Stimulated activated CD8-positive, alpha-beta memory T cell treated with anti-CD3 and anti-CD28 coated beads, Interleukin-12 subunit alpha, Interleukin-12 subunit beta, amount 100 ng/mL, for 24 hours (primary cell): ENCODE measurements around the gene OPCML.

Experiments
- DNase-seq: peaks from one replicate; pipeline ENCODE4 v3.0.0-alpha.2; 2020; ENCODE audit errors: extremely low read depth

OPCML gene

DNA sequence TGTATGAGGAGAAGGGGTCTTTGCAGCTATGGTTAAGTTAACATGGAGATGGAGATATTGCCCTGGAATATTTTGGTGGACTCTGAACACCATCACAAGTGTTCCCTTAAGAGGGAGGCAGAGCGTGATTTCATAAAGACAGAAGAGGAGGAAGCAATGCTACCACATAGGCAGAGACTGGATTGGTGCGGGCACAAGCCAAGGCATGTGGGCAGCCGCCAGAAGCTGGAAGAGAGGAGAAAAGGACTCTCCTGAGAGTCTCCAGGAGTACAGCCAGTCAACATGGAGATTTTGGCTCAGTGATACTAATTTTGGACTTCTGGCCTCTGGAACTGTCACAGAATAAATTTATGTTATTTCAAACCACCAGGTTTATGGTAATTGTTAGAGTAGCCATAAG, 231.6 kb downstream of the OPCML start:
- no peak for DNase-seq

GRCh38 chr11:133291780-133292179, 240.5 kb downstream of the OPCML start:
- DNase-seq: no peak

GRCh38 chr11:133285359-133285758, 246.9 kb downstream of the OPCML start:
- no peak for DNase-seq

DNA sequence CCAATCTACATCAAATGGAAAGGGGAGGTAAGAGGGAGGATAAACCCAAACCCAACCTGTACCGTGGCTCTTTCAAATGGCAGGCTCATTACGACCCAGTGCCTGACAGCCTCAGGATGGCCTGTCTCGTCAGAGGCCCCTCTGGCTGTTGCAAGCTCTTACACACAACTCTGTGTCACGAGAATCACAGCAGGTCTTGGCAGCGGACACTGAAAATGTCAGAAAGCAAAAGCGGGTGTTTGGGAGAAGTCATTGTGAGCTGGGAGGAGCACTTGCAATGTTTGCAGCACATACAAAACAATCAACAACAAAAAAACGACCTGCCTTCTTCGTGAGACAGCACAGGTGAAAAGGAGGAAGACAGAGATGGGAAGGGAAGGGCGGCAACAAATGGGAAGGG, 248.1 kb downstream of the OPCML start:
- no peak for DNase-seq

DNA sequence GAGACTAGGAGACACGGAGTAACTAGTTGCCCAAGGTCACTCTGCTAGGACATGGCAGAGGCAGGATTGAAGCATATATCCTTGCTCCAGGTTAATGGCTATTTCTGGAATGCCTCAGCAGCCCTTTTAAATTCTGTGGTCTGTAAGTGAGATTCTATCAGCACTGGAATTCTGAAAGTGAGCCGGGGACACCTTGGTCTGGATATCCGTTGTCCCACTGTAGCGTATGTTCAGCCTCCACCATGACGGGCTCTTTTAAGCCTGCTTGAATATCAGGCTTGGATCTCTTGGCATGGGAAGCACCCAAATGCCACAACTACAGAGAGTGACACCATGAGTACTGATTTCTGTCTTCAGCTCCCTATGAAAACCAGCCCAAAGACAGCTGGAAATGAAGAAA, 254.4 kb downstream of the OPCML start:
- no peak for DNase-seq

- no peak for DNase-seq
Observed at GRCh38 chr11:133271871-133272776, 260.2 kb downstream of the OPCML start.

- no peak for DNase-seq
Observed at GRCh38 chr11:133271206-133271605, 261.1 kb downstream of the OPCML start.

GRCh38 chr11:133269267-133269666, 263.0 kb downstream of the OPCML start:
- no peak for DNase-seq

DNA sequence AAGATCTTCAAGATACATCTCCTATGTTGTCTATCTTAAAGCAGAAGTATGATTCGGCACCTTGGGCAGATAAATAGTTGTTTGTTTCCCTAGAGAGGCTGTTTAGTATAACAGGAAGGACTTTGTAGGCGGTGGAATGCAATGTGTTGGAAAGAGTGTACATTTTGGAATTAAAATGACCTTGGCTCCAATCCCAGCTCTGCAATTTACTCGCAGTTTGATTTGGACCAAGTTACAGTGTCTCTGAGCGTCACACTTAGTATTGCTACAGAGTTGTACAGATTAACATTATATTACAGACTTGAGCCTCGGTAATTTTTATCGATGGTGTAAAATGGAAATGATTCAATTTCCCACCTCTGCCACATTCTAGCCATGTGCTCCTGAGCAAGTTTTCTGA, 265.3 kb downstream of the OPCML start:
- no peak for DNase-seq

GRCh38 chr11:133265530-133266035, 266.7 kb downstream of the OPCML start:
- no peak for DNase-seq

DNA sequence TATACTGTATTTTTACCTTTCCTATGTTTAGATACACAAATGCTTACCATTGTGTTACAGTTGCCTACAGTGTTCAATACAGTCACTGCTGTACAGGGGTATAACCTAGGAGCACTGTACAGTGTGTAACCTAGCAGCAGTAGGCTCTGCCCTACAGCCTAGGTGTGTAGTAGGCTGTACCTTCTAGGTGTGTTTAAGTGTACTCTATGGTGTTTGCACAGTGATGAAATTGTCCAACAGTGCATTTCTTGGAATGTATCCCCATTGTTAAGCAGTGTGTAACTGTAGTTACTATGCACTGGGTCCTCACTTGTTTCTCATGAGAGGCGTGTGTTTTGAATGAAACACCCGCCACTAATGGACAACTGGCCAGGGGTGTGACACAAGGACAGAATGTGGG, 269.0 kb downstream of the OPCML start:
- DNase-seq: no peak

- no peak for DNase-seq
Observed at GRCh38 chr11:133258751-133259150, 273.6 kb downstream of the OPCML start.

GRCh38 chr11:133254601-133255000, 277.7 kb downstream of the OPCML start:
- no peak for DNase-seq

- DNase-seq: no peak
Observed at GRCh38 chr11:133253570-133253969, 278.7 kb downstream of the OPCML start.

DNA sequence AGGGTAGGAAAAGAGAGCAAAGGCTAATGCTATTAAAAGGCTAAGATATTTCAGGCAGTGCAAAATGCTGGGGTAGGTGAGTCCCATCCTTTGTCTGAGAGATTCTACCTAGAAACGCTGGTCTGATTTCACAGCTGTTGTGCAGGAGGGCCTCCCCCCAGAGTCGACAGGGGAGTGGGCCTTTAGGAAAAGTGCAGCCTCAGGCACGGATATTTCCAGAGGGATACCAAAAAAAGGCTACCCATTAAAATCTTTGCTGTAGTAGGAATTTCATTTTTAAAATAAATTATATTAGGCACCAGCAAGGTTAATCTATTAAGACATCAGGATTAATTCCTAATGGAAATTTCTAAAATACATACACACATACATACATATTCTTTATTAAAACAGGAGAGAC, 280.5 kb downstream of the OPCML start:
- no peak for DNase-seq

- DNase-seq: no peak
Observed at GRCh38 chr11:133249530-133249929, 282.8 kb downstream of the OPCML start.

DNA sequence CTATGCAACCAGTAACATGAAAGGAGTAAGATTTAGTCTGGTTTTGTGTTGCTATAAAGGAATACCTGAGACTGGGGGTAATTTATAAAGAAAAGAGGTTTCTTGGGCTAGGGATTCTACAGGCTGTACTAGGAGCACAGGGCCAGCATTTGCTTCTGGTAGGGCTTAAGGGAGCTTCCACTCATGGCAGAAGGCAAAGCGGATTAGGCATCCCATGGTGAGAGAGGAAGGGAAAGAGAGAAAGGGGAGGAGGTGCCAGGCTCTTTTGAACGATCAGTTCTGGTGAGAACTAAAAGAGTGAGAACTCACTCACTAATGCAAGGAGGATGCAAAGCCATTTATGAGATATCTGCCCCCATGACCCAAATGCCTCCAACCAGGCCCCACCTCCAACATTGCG, 283.2 kb downstream of the OPCML start:
- no peak for DNase-seq

- no peak for DNase-seq
Observed at GRCh38 chr11:133243832-133244231, 288.5 kb downstream of the OPCML start.

DNA sequence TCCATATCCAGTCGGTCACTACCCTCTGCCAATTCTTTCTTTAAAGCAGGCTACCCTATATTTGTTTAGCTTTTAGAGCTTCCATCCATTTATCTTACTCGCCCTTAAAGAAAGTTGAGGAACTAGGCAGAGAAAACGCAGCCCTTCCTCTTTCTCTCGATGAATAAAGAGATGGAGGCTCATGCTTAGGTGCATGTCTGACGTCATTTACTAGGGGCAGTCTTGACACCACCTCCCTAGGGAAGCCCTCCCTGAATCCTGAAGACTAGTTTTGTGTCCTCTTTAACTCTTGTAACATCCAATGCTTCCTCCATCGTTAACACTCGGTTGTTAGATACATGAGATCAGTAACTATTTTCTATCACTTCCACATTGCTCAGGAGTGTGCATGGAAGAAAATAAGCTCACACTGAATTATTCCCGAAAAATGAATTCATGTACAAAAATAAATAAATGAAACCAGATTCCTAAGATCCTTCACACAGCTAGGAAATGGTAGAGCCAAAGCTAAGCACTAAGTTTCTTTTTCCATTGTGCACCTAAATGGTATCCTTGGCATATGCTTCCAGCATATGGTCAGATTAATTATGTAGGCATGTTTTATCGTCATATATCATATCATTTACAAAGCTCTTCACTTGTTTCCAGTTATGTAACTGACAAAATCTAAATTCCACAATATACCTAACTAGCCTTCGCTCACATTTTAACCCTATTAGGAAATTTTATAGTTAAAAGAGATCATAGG, 291.2 kb downstream of the OPCML start:
- DNase-seq: no peak

DNA sequence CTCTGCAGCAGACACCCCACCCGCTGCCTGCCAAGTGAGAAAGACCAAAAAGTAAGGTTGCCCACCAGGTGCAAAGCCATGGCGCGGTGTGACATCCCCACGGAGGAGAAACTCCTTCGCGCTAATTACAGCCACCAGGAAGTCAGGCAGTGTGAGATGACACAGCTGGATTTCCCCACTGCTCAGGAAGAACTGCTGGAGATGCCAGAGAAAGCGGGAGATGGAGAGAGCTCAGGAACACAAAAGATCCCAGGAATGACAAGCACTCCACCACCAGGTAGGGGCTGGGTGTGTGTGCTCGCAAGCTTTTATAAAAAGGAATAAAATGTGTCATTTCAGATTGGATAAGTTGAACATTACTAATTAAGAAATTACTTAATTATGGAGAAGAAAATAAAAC, 292.7 kb downstream of the OPCML start:
- no peak for DNase-seq

GRCh38 chr11:133238495-133238894, 293.8 kb downstream of the OPCML start:
- DNase-seq: no peak

DNA sequence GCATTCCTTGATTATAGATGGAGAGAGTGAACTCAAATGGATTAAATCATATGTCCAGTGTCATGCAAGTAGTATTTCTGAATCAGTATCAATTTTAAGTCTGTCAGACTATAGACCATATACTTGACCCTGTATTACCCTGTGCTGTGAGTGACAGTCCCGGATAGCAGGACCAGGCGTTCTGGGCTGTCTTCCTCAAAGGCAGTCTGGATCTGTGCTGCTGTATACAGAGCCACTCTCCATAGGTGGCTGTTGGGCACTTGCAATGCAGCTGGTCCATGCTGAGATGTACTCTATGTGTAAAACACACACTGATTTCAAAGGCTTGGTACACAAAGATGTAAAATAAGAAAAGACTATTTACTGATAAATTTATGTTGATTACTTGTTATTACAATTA, 294.3 kb downstream of the OPCML start:
- no peak for DNase-seq

DNA sequence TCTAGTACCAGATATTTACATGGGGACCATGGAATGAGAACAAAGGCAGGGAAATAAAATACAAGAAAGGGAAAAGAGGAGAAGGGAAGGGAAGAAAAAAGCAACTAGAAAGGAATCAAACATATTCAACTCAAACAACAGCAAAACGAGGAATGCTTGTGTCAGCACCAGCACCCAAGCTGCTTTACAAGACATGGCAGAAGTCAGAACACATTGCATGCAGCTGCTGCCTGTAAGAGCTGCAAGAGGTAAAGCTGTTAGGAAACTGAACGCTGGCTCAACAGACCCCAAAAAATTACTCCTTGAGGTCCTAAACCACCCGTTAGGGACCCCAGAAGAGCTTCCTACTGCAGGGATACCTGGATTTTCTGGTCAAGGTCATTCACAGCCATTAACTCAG, 296.9 kb downstream of the OPCML start:
- no peak for DNase-seq
